IgD-negative memory B cell (primary cell): ENCODE measurements around the gene PCDHGB7. TPM values are rescaled to one million over a fixed set of nuclear protein-coding genes. Genes with fewer than 3 reads are reported as not detected.
"Not testable (repeated sequence)": the region's sequence is repeated elsewhere in the genome, so short reads cannot be mapped to it uniquely, and the experiment has no call there.

Experiments used
- H3K27ac Mint-ChIP-seq, 3 donors: one replicate each; pipeline ENCODE4 v1.8.0; 2020 to 2022; ENCODE audit warnings: mild to moderate bottlenecking in 3 of 3, mixed read lengths in 3 of 3, moderate library complexity in 1 of 3
- H3K27me3 Mint-ChIP-seq: one replicate; pipeline ENCODE4 v1.8.0; 2021; ENCODE audit warnings: mixed read lengths
- H3K36me3 Mint-ChIP-seq: one replicate; pipeline ENCODE4 v1.8.0; 2020; ENCODE audit warnings: mild to moderate bottlenecking, mixed read lengths
- H3K4me1 Mint-ChIP-seq, 3 donors: one replicate each; pipeline ENCODE4 v1.8.0; 2020 to 2022; ENCODE audit warnings: mixed read lengths in 3 of 3, mild to moderate bottlenecking in 1 of 3
- H3K4me3 Mint-ChIP-seq, 4 donors: one replicate each; pipeline ENCODE4 v1.8.0; 2020 to 2022; ENCODE audit warnings: mild to moderate bottlenecking in 4 of 4, mixed read lengths in 4 of 4, moderate library complexity in 3 of 4
- H3K9me3 Mint-ChIP-seq, 3 donors: one replicate each; pipeline ENCODE4 v1.8.0; 2020 to 2021; ENCODE audit warnings: mixed read lengths in 3 of 3, mild to moderate bottlenecking in 1 of 3
- polyA plus RNA-seq: library from polyadenylated mRNA; unstranded; fragments of 300-500 nt; fragmentation: Illumina TruSeq; gene quantifications from one replicate; pipeline ENCODE4 v1.2.3, GENCODE V29; 2021

PCDHGB7 gene
- polyA plus RNA-seq, 1 donor from 2014 or later, result 0.21 TPM

DNA sequence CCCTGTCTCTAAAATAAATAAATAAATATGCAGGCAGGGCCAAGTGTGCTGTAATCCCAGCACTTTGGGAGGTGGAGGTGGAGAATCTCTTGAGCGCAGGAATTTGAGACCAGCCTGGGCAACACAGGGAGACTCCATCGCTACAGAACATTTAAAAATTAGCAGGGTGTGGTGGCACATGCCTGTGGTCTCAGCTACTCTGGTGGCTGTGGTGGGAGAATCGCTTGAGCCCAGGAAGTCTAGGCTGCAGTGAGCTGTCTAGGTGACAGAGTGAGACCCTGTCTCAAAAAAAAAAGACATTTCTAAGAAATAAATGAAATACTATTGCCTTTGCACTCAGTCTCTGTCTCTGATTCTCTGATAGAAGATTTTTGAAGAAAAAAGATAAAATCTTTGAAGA, 5.9 kb upstream of the PCDHGB7 start:
- peaks cover 10 to 15% (median 14%) of the 10 kb centered on the region in 3 donors for H3K4me1 Mint-ChIP-seq
- H3K4me3 Mint-ChIP-seq, result peak overlapping the region in 1 of 4 donors; percentile 24
- H3K9me3 Mint-ChIP-seq, result peaks cover 9 to 42% (median 10%) of the 10 kb centered on the region in 3 donors
- peaks cover 6% of the 10 kb centered on the region for H3K36me3 Mint-ChIP-seq
- H3K27me3 Mint-ChIP-seq, result peaks cover 55% of the 10 kb centered on the region
- peak overlapping the region in 2 of 3 donors; percentile 40 to 69 for H3K27ac Mint-ChIP-seq

DNA sequence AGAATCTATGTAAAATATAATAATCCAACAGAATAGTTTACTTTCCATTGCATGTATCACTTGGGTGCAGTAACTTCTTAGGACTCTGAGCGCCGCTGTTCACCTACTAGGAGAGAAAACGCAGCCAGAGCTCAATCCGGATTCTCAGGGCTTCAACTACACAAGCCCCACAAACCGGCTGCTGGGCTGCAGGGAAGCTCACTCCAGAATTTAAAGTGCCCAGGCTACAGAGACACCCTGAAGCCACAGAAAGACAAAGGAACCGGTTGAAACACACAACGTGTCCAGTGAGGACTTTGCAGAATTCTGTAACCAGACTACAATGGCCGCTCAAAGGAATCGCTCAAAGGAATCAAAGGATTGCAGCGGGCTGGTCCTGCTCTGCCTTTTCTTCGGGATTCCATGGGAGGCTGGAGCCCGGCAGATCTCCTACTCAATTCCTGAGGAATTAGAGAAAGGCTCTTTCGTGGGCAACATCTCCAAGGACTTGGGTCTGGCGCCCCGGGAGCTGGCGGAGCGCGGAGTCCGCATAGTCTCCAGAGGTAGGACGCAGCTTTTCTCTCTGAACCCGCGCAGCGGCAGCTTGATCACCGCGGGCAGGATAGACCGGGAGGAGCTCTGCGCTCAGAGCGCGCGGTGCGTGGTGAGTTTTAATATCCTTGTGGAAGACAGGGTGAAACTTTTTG, 4.5 kb upstream of the PCDHGB7 start, which contains the start of gene PCDHGA10:
Gene PCDHGA10 (plus strand): TSS at position 134 of the 686 bp plus-strand sequence. CDS start 189 bp downstream, at position 323.
- Mint-ChIP-seq H3K27ac (peak within 1 kb of the TSS; percentile 40 to 99 (median 88)), H3K4me1 (peaks cover 12 to 17% (median 17%) of the 10 kb centered on the region in 3 donors), H3K4me3 (peak within 1 kb of the TSS; percentile 83 to 99 (median 96)), H3K9me3 (peaks cover 6 to 39% (median 13%) of the 10 kb centered on the region in 3 donors), H3K36me3 (peaks cover 6% of the 10 kb centered on the region), H3K27me3 (peaks cover 51% of the 10 kb centered on the region)

DNA sequence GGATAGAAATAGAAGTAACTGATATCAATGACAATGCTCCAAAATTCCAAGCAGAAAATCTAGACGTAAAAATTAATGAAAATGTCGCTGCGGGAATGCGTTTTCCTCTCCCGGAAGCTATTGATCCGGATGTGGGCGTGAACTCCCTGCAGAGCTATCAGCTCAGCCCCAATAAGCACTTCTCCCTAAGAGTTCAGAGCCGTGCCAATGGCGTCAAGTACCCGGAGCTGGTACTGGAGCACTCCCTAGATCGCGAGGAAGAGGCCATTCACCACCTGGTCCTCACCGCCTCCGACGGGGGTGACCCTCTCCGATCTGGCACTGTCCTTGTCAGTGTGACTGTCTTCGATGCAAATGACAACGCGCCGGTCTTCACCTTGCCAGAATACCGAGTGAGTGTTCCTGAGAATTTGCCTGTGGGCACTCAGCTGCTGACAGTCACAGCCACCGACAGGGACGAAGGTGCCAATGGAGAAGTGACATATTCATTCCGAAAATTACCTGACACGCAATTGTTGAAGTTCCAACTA, 3.9 kb upstream of the PCDHGB7 start:
- Mint-ChIP-seq H3K27ac (peak overlapping the region; percentile 21 to 99 (median 88)), H3K27me3 (peaks cover 51% of the 10 kb centered on the region), H3K4me1 (peaks cover 14 to 19% (median 19%) of the 10 kb centered on the region in 3 donors), H3K36me3 (peaks cover 8% of the 10 kb centered on the region), H3K4me3 (peak overlapping the region; percentile 83 to 99 (median 96)), H3K9me3 (peaks cover 9 to 40% (median 17%) of the 10 kb centered on the region in 3 donors)

DNA sequence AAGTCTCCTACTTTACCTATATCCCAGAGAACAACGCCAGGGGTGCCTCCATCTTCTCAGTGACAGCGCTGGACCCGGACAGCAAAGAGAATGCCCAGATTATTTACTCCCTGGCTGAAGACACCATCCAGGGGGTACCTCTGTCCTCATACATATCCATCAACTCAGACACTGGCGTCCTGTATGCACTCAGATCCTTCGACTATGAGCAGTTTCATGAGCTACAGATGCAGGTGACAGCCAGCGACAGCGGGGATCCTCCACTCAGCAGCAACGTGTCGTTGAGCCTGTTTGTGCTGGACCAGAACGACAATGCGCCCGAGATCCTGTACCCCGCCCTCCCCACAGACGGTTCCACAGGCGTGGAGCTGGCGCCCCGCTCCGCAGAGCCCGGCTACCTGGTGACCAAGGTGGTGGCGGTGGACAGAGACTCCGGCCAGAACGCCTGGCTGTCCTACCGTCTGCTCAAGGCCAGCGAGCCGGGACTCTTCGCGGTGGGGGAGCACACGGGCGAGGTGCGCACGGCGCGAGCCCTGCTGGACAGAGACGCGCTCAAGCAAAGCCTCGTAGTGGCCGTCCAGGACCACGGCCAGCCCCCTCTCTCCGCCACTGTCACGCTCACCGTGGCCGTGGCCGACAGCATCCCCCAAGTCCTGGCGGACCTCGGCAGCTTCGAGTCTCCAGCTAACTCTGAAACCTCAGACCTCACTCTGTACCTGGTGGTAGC, 2.8 kb upstream of the PCDHGB7 start:
- H3K27ac Mint-ChIP-seq, result peak overlapping the region; percentile 73 to 99 (median 88)

DNA sequence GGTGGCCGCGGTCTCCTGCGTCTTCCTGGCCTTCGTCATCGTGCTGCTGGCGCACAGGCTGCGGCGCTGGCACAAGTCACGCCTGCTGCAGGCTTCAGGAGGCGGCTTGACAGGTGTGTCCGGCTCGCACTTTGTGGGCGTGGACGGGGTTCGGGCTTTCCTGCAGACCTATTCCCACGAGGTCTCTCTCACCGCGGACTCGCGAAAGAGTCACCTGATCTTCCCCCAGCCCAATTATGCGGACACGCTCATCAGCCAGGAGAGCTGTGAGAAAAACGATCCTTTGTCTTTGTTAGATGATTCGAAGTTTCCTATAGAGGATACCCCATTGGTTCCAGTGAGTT, 2.2 kb upstream of the PCDHGB7 start:
- H3K9me3 Mint-ChIP-seq, result peaks cover 11 to 35% (median 13%) of the 10 kb centered on the region in 3 donors
- peak overlapping the region in 2 of 3 donors; percentile 73 to 89 for H3K27ac Mint-ChIP-seq
- H3K4me3 Mint-ChIP-seq, result peak overlapping the region; percentile 44 to 78 (median 74)

More for the DNA sequence above, 2.8 kb upstream of the PCDHGB7 start:
- Mint-ChIP-seq H3K27me3 (peaks cover 47% of the 10 kb centered on the region), H3K4me1 (peaks cover 13 to 19% (median 19%) of the 10 kb centered on the region in 3 donors), H3K9me3 (peaks cover 11 to 36% (median 14%) of the 10 kb centered on the region in 3 donors), H3K4me3 (peak overlapping the region; percentile 73 to 99 (median 90))
- not testable (repeated sequence) for H3K36me3 Mint-ChIP-seq

DNA sequence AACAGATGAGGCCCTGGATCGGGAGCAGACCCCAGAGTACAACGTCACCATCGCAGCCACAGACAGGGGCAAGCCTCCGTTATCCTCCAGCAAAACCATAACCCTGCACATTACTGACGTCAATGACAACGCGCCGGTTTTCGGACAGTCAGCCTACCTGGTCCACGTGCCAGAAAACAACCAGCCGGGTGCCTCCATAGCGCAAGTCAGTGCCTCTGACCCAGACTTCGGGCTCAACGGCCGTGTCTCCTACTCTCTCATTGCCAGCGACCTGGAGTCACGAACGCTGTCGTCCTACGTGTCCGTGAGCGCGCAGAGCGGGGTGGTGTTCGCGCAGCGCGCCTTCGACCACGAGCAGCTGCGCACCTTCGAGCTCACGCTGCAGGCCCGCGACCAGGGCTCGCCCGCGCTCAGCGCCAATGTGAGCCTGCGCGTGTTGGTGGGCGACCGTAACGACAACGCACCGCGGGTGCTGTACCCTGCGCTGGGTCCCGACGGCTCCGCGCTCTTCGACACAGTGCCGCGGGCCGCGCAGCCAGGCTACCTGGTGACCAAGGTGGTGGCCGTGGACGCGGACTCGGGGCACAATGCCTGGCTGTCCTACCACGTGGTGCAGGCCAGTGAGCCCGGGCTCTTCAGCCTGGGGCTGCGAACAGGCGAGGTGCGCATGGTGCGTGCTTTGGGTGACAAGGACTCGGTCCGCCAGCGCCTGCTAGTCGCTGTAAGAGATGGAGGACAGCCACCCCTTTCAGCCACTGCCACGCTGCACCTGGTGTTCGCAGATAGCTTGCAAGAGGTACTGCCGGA, 1.8 kb downstream of the PCDHGB7 start:
- peak overlapping the region in 1 of 4 donors; percentile 79 for H3K4me3 Mint-ChIP-seq
- H3K4me1 Mint-ChIP-seq, result peaks cover 12 to 29% (median 14%) of the 10 kb centered on the region in 3 donors
- H3K27ac Mint-ChIP-seq, result peak overlapping the region; percentile 28 to 81 (median 73)
- peaks cover 17 to 42% (median 27%) of the 10 kb centered on the region in 3 donors for H3K9me3 Mint-ChIP-seq
- H3K36me3 Mint-ChIP-seq, result peaks cover 2% of the 10 kb centered on the region
- peaks cover 43% of the 10 kb centered on the region for H3K27me3 Mint-ChIP-seq

More for the DNA sequence above, 2.2 kb upstream of the PCDHGB7 start:
- Mint-ChIP-seq H3K27me3 (peaks cover 48% of the 10 kb centered on the region), H3K4me1 (peaks cover 13 to 19% (median 17%) of the 10 kb centered on the region in 3 donors)
- H3K36me3 Mint-ChIP-seq, result not testable (repeated sequence)

DNA sequence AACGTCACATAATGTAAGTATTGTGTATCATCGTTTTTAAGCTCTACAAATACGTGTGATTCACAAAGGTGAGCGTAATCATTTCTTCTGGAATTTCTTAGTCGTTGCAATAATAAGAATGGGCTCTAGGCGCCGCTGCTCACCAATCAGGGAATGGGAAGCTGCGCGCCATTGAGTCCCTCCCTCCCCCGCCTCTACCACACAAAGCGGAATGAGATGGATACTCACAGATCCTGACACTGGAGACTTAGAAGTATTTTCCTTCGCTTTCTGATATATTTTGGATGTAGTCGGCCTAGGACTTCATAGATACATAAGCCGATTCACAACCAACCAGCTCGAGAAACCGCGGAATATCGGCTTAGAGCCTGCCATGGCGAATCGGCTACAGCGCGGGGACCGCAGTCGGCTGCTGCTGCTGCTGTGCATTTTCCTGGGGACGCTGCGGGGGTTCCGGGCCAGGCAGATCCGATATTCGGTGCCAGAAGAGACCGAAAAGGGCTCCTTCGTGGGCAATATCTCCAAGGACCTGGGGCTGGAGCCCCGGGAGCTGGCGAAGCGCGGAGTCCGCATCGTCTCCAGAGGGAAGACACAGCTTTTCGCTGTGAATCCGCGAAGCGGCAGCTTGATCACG, 3.5 kb downstream of the PCDHGB7 start, which contains the start of gene PCDHGA11:
Gene PCDHGA11 (plus strand): TSS at position 197 of the 634 bp plus-strand sequence. CDS start 177 bp downstream, at position 374.
- H3K36me3 Mint-ChIP-seq, result peaks cover 2% of the 10 kb centered on the region
- H3K27ac Mint-ChIP-seq, result peak within 1 kb of the TSS; percentile 88 to 94 (median 90)
- H3K27me3 Mint-ChIP-seq, result peaks cover 37% of the 10 kb centered on the region
- peaks cover 14 to 39% (median 27%) of the 10 kb centered on the region in 3 donors for H3K9me3 Mint-ChIP-seq
- peaks cover 8 to 22% (median 8%) of the 10 kb centered on the region in 3 donors for H3K4me1 Mint-ChIP-seq
- H3K4me3 Mint-ChIP-seq, result peak within 1 kb of the TSS; percentile 84 to 94 (median 92)

DNA sequence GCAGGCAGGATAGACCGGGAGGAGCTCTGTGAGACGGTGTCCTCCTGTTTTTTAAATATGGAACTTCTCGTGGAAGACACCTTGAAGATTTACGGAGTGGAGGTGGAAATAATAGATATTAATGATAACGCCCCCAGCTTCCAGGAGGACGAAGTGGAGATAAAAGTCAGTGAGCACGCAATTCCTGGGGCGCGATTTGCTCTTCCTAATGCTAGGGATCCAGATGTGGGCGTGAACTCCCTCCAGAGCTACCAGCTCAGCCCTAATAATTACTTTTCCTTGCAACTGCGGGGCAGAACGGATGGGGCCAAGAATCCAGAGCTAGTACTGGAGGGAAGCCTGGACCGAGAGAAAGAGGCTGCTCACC, 4.0 kb downstream of the PCDHGB7 start:
- Mint-ChIP-seq H3K27ac (peak overlapping the region; percentile 83 to 94 (median 88)), H3K9me3 (peaks cover 14 to 36% (median 27%) of the 10 kb centered on the region in 3 donors), H3K27me3 (peaks cover 34% of the 10 kb centered on the region), H3K4me3 (peak overlapping the region; percentile 84 to 94 (median 92)), H3K36me3 (peaks cover 2% of the 10 kb centered on the region), H3K4me1 (peaks cover 8 to 22% (median 8%) of the 10 kb centered on the region in 3 donors)

DNA sequence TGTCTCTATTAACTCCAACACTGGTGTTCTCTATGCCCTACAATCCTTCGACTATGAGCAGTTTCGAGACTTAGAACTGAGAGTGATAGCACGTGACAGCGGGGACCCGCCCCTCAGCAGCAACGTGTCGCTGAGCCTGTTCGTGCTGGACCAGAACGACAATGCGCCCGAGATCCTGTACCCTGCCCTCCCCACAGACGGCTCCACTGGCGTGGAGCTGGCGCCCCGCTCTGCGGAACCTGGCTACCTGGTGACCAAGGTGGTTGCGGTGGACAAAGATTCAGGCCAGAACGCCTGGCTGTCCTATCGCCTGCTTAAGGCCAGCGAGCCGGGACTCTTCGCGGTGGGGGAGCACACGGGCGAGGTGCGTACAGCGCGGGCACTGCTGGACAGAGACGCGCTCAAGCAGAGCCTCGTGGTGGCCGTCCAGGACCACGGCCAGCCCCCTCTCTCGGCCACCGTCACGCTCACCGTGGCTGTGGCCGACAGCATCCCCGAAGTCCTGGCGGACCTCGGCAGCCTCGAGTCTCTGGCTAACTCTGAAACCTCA, 5.3 kb downstream of the PCDHGB7 start:
- Mint-ChIP-seq H3K4me1 (peaks cover 7 to 21% (median 7%) of the 10 kb centered on the region in 3 donors), H3K36me3 (peaks cover 2% of the 10 kb centered on the region), H3K4me3 (peak overlapping the region in 1 of 4 donors; percentile 90), H3K27me3 (peaks cover 31% of the 10 kb centered on the region), H3K27ac (peak overlapping the region in 2 of 3 donors; percentile 88 to 90), H3K9me3 (peaks cover 14 to 39% (median 27%) of the 10 kb centered on the region in 3 donors)

DNA sequence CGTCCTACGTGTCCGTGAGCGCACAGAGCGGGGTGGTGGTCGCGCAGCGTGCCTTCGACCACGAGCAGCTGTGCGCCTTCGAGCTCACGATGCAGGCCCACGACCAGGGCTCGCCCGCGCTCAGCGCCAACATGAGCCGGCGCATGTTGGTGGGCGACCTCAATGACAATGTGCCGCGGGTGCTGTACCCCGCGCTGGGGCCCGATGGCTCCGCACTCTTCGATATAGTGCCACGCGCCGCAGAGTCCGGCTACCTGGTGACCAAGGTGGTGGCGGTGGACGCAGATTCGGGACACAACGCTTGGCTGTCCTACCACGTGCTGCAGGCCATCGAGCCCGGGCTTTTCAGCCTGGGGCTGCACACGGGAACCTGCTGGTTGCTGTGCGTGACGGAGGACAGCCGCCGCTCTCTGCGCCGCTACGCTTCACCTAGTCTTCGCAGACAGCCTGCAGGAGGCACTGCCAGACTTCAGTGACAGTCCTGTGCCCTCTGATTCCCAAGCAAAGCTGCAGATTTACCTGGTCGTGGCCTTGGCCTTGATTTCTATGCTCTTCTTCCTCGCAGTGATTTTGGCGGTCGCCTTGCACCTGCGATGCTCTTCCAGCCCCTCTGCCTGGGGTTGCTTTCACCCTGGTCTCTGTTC, 10.4 kb downstream of the PCDHGB7 start:
- H3K9me3 Mint-ChIP-seq, result peaks cover 5 to 29% (median 11%) of the 10 kb centered on the region in 3 donors
- H3K27ac Mint-ChIP-seq, result peak overlapping the region in 2 of 3 donors; percentile 23 to 78
- no peaks in the 10 kb centered on the region for H3K36me3 Mint-ChIP-seq
- peaks cover 17% of the 10 kb centered on the region for H3K27me3 Mint-ChIP-seq
- peaks cover 1 to 10% (median 3%) of the 10 kb centered on the region in 3 donors for H3K4me1 Mint-ChIP-seq
- no peak overlapping the region for H3K4me3 Mint-ChIP-seq

DNA sequence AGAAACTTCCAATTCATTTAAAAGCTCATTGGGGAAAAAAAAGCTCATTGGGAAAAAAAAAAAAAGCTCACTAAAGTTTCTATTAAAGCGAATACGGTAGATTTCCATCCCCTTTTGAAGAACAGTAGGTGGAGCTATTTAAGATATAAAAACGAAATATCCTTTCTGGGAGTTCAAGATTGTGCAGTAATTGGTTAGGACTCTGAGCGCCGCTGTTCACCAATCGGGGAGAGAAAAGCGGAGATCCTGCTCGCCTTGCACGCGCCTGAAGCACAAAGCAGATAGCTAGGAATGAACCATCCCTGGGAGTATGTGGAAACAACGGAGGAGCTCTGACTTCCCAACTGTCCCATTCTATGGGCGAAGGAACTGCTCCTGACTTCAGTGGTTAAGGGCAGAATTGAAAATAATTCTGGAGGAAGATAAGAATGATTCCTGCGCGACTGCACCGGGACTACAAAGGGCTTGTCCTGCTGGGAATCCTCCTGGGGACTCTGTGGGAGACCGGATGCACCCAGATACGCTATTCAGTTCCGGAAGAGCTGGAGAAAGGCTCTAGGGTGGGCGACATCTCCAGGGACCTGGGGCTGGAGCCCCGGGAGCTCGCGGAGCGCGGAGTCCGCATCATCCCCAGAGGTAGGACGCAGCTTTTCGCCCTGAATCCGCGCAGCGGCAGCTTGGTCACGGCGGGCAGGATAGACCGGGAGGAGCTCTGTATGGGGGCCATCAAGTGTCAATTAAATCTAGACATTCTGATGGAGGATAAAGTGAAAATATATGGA, 13.0 kb downstream of the PCDHGB7 start, which contains the start of gene PCDHGA12:
Gene PCDHGA12 (plus strand): TSS at position 176 of the 782 bp plus-strand sequence. CDS start 253 bp downstream, at position 429.
- H3K9me3 Mint-ChIP-seq, result peaks cover 7 to 24% (median 16%) of the 10 kb centered on the region in 3 donors
- peak within 1 kb of the TSS; percentile 88 to 97 (median 93) for H3K4me3 Mint-ChIP-seq
- H3K27me3 Mint-ChIP-seq, result peaks cover 14% of the 10 kb centered on the region
- peaks cover 2 to 10% (median 3%) of the 10 kb centered on the region in 3 donors for H3K4me1 Mint-ChIP-seq
- peaks cover 2% of the 10 kb centered on the region for H3K36me3 Mint-ChIP-seq
- H3K27ac Mint-ChIP-seq, result peak within 1 kb of the TSS; percentile 87 to 94 (median 90)

DNA sequence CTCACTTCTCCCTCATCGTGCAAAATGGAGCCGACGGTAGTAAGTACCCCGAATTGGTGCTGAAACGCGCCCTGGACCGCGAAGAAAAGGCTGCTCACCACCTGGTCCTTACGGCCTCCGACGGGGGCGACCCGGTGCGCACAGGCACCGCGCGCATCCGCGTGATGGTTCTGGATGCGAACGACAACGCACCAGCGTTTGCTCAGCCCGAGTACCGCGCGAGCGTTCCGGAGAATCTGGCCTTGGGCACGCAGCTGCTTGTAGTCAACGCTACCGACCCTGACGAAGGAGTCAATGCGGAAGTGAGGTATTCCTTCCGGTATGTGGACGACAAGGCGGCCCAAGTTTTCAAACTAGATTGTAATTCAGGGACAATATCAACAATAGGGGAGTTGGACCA, 13.8 kb downstream of the PCDHGB7 start:
- H3K36me3 Mint-ChIP-seq, result peaks cover 2% of the 10 kb centered on the region
- H3K27me3 Mint-ChIP-seq, result peaks cover 14% of the 10 kb centered on the region
- peaks cover 2 to 10% (median 3%) of the 10 kb centered on the region in 3 donors for H3K4me1 Mint-ChIP-seq
- peak overlapping the region; percentile 88 to 97 (median 93) for H3K4me3 Mint-ChIP-seq
- peaks cover 7 to 24% (median 16%) of the 10 kb centered on the region in 3 donors for H3K9me3 Mint-ChIP-seq
- peak overlapping the region; percentile 35 to 94 (median 87) for H3K27ac Mint-ChIP-seq
